GM13977 (cell line): ENCODE results near the gene OR4D1.

Source experiments
- DNase-seq: peaks from one replicate; pipeline ENCODE4 v3.0.0; 2012; ENCODE audit warnings: low spot score
- CTCF ChIP-seq: IDR thresholded peaks from 2 replicates; pipeline ENCODE4 v1.5.1; 2012; ENCODE audit warnings: mild to moderate bottlenecking, control low read depth; ENCODE audit not compliant: insufficient read depth; ENCODE audit errors: extremely low read depth, missing control alignments
- in situ Hi-C: fragments of 300-500 bp; cut with MboI; formaldehyde crosslinking; loops from one replicate; pipeline ENCODE4 v1.12.0; 2022; ENCODE audit warnings: low sequenced_read_pairs, low pct_unique_long_range_greater_than_20kb, mixed read lengths, inconsistent platforms; ENCODE audit not compliant: unreplicated experiment

The OR4D1 gene

GRCh38 chr17:58191241-58191896 lies 43.2 kb downstream of the OR4D1 start:
- TF ChIP-seq CTCF = no peak
- DNase-seq = no peak
- in situ Hi-C loops = no loop called here

DNA sequence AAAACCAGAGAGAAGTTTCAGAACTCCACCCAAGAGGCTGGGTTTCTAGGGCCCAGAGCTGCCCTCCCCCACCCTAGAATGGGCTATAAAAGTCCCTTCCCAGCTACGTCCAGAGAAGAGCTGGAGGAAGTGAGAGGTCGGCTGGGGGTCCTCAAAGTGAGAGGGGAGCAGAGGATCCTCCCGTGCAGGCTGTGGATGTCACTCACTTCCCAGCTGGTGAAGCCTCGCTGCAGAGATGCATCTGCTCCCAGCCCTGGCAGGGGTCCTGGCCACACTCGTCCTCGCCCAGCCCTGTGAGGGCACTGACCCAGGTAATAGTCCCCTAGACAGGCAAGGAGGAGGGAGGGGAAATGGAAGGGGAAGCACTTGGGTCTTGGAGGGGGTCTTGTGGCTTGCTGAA lies 44.4 kb downstream of the OR4D1 start, which contains the start of gene EPX:
TSS of gene EPX (plus strand) at position 115 of the 400 bp plus-strand sequence. CDS start at position 236, 121 bp downstream.
- in situ Hi-C loops = no loop called here
- no peak for DNase-seq
- TF ChIP-seq CTCF = no peak

GRCh38 chr17:58193641-58194255 lies 45.6 kb downstream of the OR4D1 start:
- DNase-seq = no peak
- no peak for TF ChIP-seq CTCF
- in situ Hi-C loops = no loop called here

GRCh38 chr17:58195518-58196123 lies 47.4 kb downstream of the OR4D1 start:
- TF ChIP-seq CTCF = no peak
- DNase-seq = no peak
- in situ Hi-C loops = no loop called here

DNA sequence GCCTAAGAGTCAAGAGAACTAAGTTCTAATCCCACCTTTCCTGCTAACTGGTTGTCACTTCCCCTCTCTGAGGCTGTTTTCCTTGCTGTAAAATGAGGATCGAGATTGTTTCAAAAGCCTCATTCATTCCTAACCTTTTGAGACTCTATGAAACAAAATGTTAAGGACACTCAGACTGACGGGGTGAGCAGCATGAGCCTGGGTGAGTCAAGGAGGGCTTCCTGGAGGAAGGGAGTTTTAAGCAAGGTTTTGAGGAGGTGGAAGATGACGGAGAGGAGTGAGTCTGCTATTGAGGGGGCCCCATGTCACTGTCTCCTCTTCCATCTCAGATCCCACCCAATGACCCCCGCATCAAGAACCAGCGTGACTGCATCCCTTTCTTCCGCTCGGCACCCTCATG lies 48.4 kb downstream of the OR4D1 start:
- no peak for TF ChIP-seq CTCF
- in situ Hi-C loops = no loop called here

DNA sequence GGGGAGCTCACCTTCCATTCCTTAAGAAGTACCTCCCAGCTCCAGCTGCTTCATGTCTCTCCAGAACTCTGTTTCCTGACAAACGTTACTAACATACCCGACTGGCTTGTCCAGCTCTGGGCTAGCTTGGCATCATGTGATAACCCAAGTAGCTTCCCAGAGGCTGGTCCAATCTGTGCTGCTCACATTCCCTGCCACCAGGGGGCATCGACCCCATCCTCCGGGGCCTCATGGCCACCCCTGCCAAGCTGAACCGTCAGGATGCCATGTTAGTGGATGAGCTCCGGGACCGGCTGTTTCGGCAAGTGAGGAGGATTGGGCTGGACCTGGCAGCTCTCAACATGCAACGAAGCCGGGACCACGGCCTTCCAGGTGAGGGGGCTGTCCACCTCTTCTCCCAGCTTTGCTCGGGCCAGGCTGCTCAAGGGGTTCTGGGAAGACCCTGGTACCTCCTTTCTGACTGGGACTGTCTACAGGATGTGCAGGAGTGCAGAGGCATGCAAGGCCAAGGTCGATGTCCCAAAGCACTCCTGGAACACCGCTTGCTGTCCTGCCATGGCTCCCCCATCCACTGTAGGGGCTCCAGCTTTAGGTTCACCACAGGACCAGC lies 51.9 kb downstream of the OR4D1 start:
- DNase-seq = peak; percentile 75
- in situ Hi-C loops = no loop called here
- peak; percentile 70 for TF ChIP-seq CTCF

More for the DNA sequence above, 48.4 kb downstream of the OR4D1 start:
- DNase-seq = no peak
